ENCODE data around the gene PDXDC1.
"Not testable (repeated sequence)": the region's sequence is repeated elsewhere in the genome, so short reads cannot be mapped to it uniquely, and the experiment has no call there.

PDXDC1 gene

DNA sequence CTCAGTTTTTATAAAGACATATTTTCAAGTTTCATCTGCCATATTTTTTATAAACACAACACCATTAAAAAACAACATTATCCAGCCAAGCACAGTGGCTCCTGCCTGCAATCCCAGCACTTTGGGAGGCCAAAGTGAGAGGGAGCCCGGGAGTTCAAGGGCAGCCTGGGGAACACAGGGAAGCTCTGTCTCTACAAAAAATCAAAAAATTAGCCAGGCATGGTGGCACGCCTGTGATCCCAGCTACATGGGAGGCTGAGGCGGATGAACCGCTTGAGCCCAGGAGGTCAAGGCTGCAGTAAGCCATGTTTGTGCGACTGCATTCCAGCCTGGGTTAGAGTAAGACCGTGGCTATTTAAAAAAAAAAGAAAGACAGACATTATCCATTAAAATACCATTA, 98.3 kb downstream of the PDXDC1 start:
- no peak overlapping the region for H3K4me3 ChIP-seq (ENCODE audit: insufficient read depth, low read length, poor library complexity, severe bottlenecking)
- TF ChIP-seq EZH2phosphoT487 (conservative IDR thresholded peaks at IDR 0.05; ENCODE audit: low read length), result no peak
- TF ChIP-seq, protein P1, sequence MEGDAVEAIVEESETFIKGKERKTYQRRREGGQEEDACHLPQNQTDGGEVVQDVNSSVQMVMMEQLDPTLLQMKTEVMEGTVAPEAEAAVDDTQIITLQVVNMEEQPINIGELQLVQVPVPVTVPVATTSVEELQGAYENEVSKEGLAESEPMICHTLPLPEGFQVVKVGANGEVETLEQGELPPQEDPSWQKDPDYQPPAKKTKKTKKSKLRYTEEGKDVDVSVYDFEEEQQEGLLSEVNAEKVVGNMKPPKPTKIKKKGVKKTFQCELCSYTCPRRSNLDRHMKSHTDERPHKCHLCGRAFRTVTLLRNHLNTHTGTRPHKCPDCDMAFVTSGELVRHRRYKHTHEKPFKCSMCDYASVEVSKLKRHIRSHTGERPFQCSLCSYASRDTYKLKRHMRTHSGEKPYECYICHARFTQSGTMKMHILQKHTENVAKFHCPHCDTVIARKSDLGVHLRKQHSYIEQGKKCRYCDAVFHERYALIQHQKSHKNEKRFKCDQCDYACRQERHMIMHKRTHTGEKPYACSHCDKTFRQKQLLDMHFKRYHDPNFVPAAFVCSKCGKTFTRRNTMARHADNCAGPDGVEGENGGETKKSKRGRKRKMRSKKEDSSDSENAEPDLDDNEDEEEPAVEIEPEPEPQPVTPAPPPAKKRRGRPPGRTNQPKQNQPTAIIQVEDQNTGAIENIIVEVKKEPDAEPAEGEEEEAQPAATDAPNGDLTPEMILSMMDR (IDR thresholded peaks at IDR 0.05; ENCODE audit: insufficient read depth, low read length, poor library complexity, severe bottlenecking), result no peak
- no peaks in the 10 kb centered on the region for H3K79me2 ChIP-seq (ENCODE audit: insufficient read depth, low read length)
- H3K4me2 ChIP-seq (ENCODE audit: low read depth, low read length, poor library complexity, severe bottlenecking), result no peak overlapping the region
- no peaks in the 10 kb centered on the region; the same call in 1 of the 2 replicates for H3F3A ChIP-seq (ENCODE audit: insufficient read depth)
- H3K9ac ChIP-seq (ENCODE audit: low read length), result no peak overlapping the region
- H2AFZ ChIP-seq (ENCODE audit: low read depth, low read length, severe bottlenecking), result no peak overlapping the region
- H3K9me2 ChIP-seq (replicated peaks; ENCODE audit: insufficient read depth, low read length), result no peaks in the 10 kb centered on the region
- H3K36me3 ChIP-seq (ENCODE audit: low read length), result 0 out of 2 replicates have a peak, but pooled peaks cover 8% of the 10 kb centered on the region
- no peak overlapping the region for H3K27ac ChIP-seq (ENCODE audit: low read depth, low read length)
- no peaks in the 10 kb centered on the region for H3K27me3 ChIP-seq (ENCODE audit: low read length)
- no peaks in the 10 kb centered on the region for H3K9me3 ChIP-seq (ENCODE audit: insufficient read depth, low read length)
- no peaks in the 10 kb centered on the region for H4K20me1 ChIP-seq (ENCODE audit: low read depth, low read length)

- H3K36me3 ChIP-seq (ENCODE audit: low read length), result not testable (repeated sequence)
Observed at GRCh38 chr16:15076161-15076560, 101.3 kb downstream of the PDXDC1 start.

GRCh38 chr16:15080883-15081282, 106.1 kb downstream of the PDXDC1 start:
- H3F3A ChIP-seq (ENCODE audit: insufficient read depth); H4K20me1 ChIP-seq (ENCODE audit: low read depth, low read length); H2AFZ ChIP-seq (ENCODE audit: low read depth, low read length, severe bottlenecking); H3K27ac ChIP-seq (ENCODE audit: low read depth, low read length); H3K9me3 ChIP-seq (ENCODE audit: insufficient read depth, low read length); H3K79me2 ChIP-seq (ENCODE audit: insufficient read depth, low read length); H3K9me2 ChIP-seq (replicated peaks; ENCODE audit: insufficient read depth, low read length); H3K36me3 ChIP-seq (ENCODE audit: low read length); H3K27me3 ChIP-seq (ENCODE audit: low read length); H3K4me3 ChIP-seq (ENCODE audit: insufficient read depth, low read length, poor library complexity, severe bottlenecking); H3K9ac ChIP-seq (ENCODE audit: low read length); H3K4me2 ChIP-seq (ENCODE audit: low read depth, low read length, poor library complexity, severe bottlenecking): not testable (repeated sequence)

More at GRCh38 chr16:15076161-15076560, 101.3 kb downstream of the PDXDC1 start:
- not testable (repeated sequence) for H3K4me2 ChIP-seq (ENCODE audit: low read depth, low read length, poor library complexity, severe bottlenecking); H3K27me3 ChIP-seq (ENCODE audit: low read length); H3K4me3 ChIP-seq (ENCODE audit: insufficient read depth, low read length, poor library complexity, severe bottlenecking); H3K9me3 ChIP-seq (ENCODE audit: insufficient read depth, low read length); H3K79me2 ChIP-seq (ENCODE audit: insufficient read depth, low read length); H3F3A ChIP-seq (ENCODE audit: insufficient read depth); H4K20me1 ChIP-seq (ENCODE audit: low read depth, low read length); H3K9me2 ChIP-seq (replicated peaks; ENCODE audit: insufficient read depth, low read length); H3K27ac ChIP-seq (ENCODE audit: low read depth, low read length); H2AFZ ChIP-seq (ENCODE audit: low read depth, low read length, severe bottlenecking); H3K9ac ChIP-seq (ENCODE audit: low read length)

- not testable (repeated sequence) for H3K36me3 ChIP-seq (ENCODE audit: low read length); H3K9me3 ChIP-seq (ENCODE audit: insufficient read depth, low read length); H3K9me2 ChIP-seq (replicated peaks; ENCODE audit: insufficient read depth, low read length); H3F3A ChIP-seq (ENCODE audit: insufficient read depth); H3K4me3 ChIP-seq (ENCODE audit: insufficient read depth, low read length, poor library complexity, severe bottlenecking); H3K9ac ChIP-seq (ENCODE audit: low read length); H3K27ac ChIP-seq (ENCODE audit: low read depth, low read length); H3K79me2 ChIP-seq (ENCODE audit: insufficient read depth, low read length); H4K20me1 ChIP-seq (ENCODE audit: low read depth, low read length); H3K4me2 ChIP-seq (ENCODE audit: low read depth, low read length, poor library complexity, severe bottlenecking); H3K27me3 ChIP-seq (ENCODE audit: low read length); H2AFZ ChIP-seq (ENCODE audit: low read depth, low read length, severe bottlenecking)
Observed at GRCh38 chr16:15082788-15083187, 108.0 kb downstream of the PDXDC1 start.

- not testable (repeated sequence) for H3K4me3 ChIP-seq (ENCODE audit: insufficient read depth, low read length, poor library complexity, severe bottlenecking); H3K27me3 ChIP-seq (ENCODE audit: low read length); H3K9me3 ChIP-seq (ENCODE audit: insufficient read depth, low read length); H3K27ac ChIP-seq (ENCODE audit: low read depth, low read length); H4K20me1 ChIP-seq (ENCODE audit: low read depth, low read length); H3K9ac ChIP-seq (ENCODE audit: low read length); H2AFZ ChIP-seq (ENCODE audit: low read depth, low read length, severe bottlenecking); H3F3A ChIP-seq (ENCODE audit: insufficient read depth); H3K9me2 ChIP-seq (replicated peaks; ENCODE audit: insufficient read depth, low read length); H3K4me2 ChIP-seq (ENCODE audit: low read depth, low read length, poor library complexity, severe bottlenecking); H3K36me3 ChIP-seq (ENCODE audit: low read length)
- peaks cover 11% of the 10 kb centered on the region for H3K79me2 ChIP-seq (ENCODE audit: insufficient read depth, low read length)
Observed at GRCh38 chr16:15090663-15091269, 115.9 kb downstream of the PDXDC1 start.

GRCh38 chr16:15093571-15093954, 118.7 kb downstream of the PDXDC1 start:
- H3F3A ChIP-seq (ENCODE audit: insufficient read depth); H3K36me3 ChIP-seq (ENCODE audit: low read length); H3K9me2 ChIP-seq (replicated peaks; ENCODE audit: insufficient read depth, low read length); H3K27me3 ChIP-seq (ENCODE audit: low read length); H4K20me1 ChIP-seq (ENCODE audit: low read depth, low read length); H3K9me3 ChIP-seq (ENCODE audit: insufficient read depth, low read length): not testable (repeated sequence)
- Histone ChIP-seq H3K4me2 (ENCODE audit: low read depth, low read length, poor library complexity, severe bottlenecking) (peak overlapping the region; percentile 78), H2AFZ (ENCODE audit: low read depth, low read length, severe bottlenecking) (peak overlapping the region; percentile 100), H3K4me3 (ENCODE audit: insufficient read depth, low read length, poor library complexity, severe bottlenecking) (peak overlapping the region; percentile 58), H3K79me2 (ENCODE audit: insufficient read depth, low read length) (peaks cover 11% of the 10 kb centered on the region), H3K9ac (ENCODE audit: low read length) (peak overlapping the region; percentile 78), H3K27ac (ENCODE audit: low read depth, low read length) (0 out of 2 replicates have a peak overlapping the region, but pooled peaks have one; percentile 9)

DNA sequence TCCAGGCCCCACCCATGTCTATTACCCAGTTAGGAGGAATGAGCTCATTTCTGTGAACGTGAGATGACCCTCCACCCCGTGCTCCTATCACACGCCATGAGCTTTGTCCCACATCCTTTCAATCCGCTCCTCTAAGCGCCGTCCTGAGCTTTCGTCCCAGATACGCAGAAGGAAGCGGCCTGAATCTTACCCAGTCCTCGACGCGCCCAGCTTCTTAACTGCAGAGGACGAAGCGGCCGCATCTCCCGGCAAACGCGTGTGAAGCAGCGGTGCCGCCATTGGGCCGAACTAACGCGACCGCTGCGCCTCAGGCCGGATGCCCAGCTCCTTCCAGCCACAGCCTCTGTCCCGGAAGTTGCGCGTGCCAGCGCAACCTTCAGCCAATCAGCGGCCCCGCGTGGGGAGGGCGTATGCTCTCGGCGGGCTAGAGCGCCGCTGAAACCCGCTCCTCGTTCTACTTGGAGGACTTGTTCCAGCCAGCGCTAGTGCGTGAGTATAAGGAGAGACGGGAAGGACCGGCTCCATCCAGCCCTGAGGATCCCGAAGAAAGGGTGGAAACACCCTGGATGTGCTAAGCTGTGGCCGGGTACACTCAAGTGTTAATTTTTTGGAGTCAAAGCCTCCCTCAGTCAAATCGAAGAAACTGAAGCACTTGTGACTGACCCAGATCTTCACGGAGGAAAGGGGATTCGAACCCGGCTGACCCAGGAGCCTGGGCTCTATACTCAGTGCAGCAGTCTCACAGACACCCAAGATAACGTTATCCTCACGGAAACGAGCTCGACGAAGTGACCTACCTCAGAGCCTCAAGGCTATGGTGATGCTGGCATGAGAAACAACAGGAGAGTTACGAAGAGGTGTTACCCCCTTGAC, 119.4 kb downstream of the PDXDC1 start, which contains the start of gene RRN3:
Gene RRN3 (minus strand): TSS at position 318 of the 873 bp plus-strand sequence. CDS start 39 bp downstream, at position 279.
- not testable (repeated sequence) for H4K20me1 ChIP-seq (ENCODE audit: low read depth, low read length); H3K9me2 ChIP-seq (replicated peaks; ENCODE audit: insufficient read depth, low read length); H3K36me3 ChIP-seq (ENCODE audit: low read length); H3K27me3 ChIP-seq (ENCODE audit: low read length); H3F3A ChIP-seq (ENCODE audit: insufficient read depth); H3K9me3 ChIP-seq (ENCODE audit: insufficient read depth, low read length)
- Histone ChIP-seq H3K27ac (ENCODE audit: low read depth, low read length) (peak within 1 kb of the TSS; percentile 41), H3K4me2 (ENCODE audit: low read depth, low read length, poor library complexity, severe bottlenecking) (peak within 1 kb of the TSS; percentile 78), H3K4me3 (ENCODE audit: insufficient read depth, low read length, poor library complexity, severe bottlenecking) (peak within 1 kb of the TSS; percentile 58), H3K79me2 (ENCODE audit: insufficient read depth, low read length) (peaks cover 11% of the 10 kb centered on the region), H3K9ac (ENCODE audit: low read length) (peak within 1 kb of the TSS; percentile 78), H2AFZ (ENCODE audit: low read depth, low read length, severe bottlenecking) (peak within 1 kb of the TSS; percentile 100)
